OCI-LY7 (cell line): ENCODE results near the gene PDE5A.

Experiments
- CTCF ChIP-seq: fragments of 200-600 bp; sonication (generic); conservative IDR thresholded peaks from 2 replicates; pipeline ENCODE4 v1.5.1; 2014; ENCODE audit warnings: mild to moderate bottlenecking, antibody characterized with exemption, low read length, moderate library complexity, mixed read lengths
- EZH2phosphoT487 ChIP-seq: fragments of 200-600 bp; sonication (generic); IDR thresholded peaks from 2 replicates; pipeline ENCODE4 v1.6.1; 2018; ENCODE audit warnings: low read depth, borderline replicate concordance, mild to moderate bottlenecking, mixed run types, antibody characterized with exemption, low read length, moderate library complexity, mixed read lengths

- TF ChIP-seq CTCF (no peak), EZH2phosphoT487 (no peak)
Measured at GRCh38 chr4:119624356-119624755, 4.2 kb downstream of the PDE5A start.
